HepG2 (cell line): ENCODE data around the gene ACTR3. TPM values are rescaled to one million over a fixed set of nuclear protein-coding genes. Genes with fewer than 3 reads are reported as not detected.

ENCODE experiments used
- ARNT ChIP-seq: fragments of 450-650 bp; IDR thresholded peaks from 2 replicates; pipeline ENCODE4 v1.6.1; 2017
- ASH2L ChIP-seq: fragments of 300-600, 200-600 bp; sonication (generic); IDR thresholded peaks from 2 replicates; pipeline ENCODE4 v1.7.0; 2017; ENCODE audit warnings: low read depth, mild to moderate bottlenecking, moderate library complexity, mixed read lengths, low read length; ENCODE audit not compliant: insufficient read length
- FOXP4 ChIP-seq: sonication (generic); formaldehyde crosslinking; IDR thresholded peaks from 2 replicates; pipeline ENCODE4 v1.4.0; 2020; ENCODE audit warnings: missing genetic modification reagents
- KLF16 ChIP-seq, 2 experiments: sonication (generic) in 1 of 2; formaldehyde crosslinking in 1 of 2; IDR thresholded peaks; 2 replicates each; pipeline versions ENCODE4 v1.6.1 to v1.8.0; 2016 to 2023; ENCODE audit warnings: missing genetic modification reagents in 2 of 2, missing compliant biosample characterization in 1 of 2
- LCORL ChIP-seq, 2 experiments: fragments of 450-650 bp in 1 of 2; sonication (generic) in 1 of 2; formaldehyde crosslinking in 1 of 2; IDR thresholded peaks; 2 replicates each; pipeline versions ENCODE4 v1.5.0 to v1.6.1; 2017 to 2020; ENCODE audit warnings: antibody characterized with exemption in 1 of 2, missing genetic modification reagents in 1 of 2
- NAIF1 ChIP-seq: sonication (generic); formaldehyde crosslinking; IDR thresholded peaks from 2 replicates; pipeline ENCODE4 v1.5.0; 2020; ENCODE audit warnings: mild to moderate bottlenecking, missing genetic modification reagents, borderline replicate concordance
- NFYB ChIP-seq: sonication (generic); formaldehyde crosslinking; IDR thresholded peaks from 2 replicates; pipeline ENCODE4 v1.4.0; 2020; ENCODE audit warnings: missing genetic modification reagents
- NONO ChIP-seq, 2 experiments: fragments of 450-650 bp in 1 of 2; sonication (generic) in 1 of 2; formaldehyde crosslinking in 1 of 2; IDR thresholded peaks in 1 of 2; conservative IDR thresholded peaks in 1 of 2; 2 replicates each; pipeline versions ENCODE4 v1.6.1 to v1.8.0; 2017 to 2022; ENCODE audit warnings: mild to moderate bottlenecking in 1 of 2, missing genetic modification reagents in 1 of 2, moderate library complexity in 1 of 2
- SOX6 ChIP-seq, 2 experiments: fragments of 450-650 bp in 1 of 2; sonication (generic) in 1 of 2; formaldehyde crosslinking in 1 of 2; IDR thresholded peaks; 2 replicates each; pipeline versions ENCODE4 v1.4.0 to v1.6.1; 2017 to 2020; ENCODE audit warnings: antibody characterized with exemption in 1 of 2, mild to moderate bottlenecking in 1 of 2, missing genetic modification reagents in 1 of 2
- ZBTB8A ChIP-seq: sonication (generic); formaldehyde crosslinking; IDR thresholded peaks from 2 replicates; pipeline ENCODE4 v1.4.0; 2020; ENCODE audit warnings: mild to moderate bottlenecking, low read depth, missing genetic modification reagents, borderline replicate concordance
- ZC3H4 ChIP-seq: sonication (generic); formaldehyde crosslinking; IDR thresholded peaks from 2 replicates; pipeline ENCODE4 v1.4.0; 2020; ENCODE audit warnings: missing genetic modification reagents, borderline replicate concordance
- ZFP1 ChIP-seq: IDR thresholded peaks from 2 replicates; pipeline ENCODE4 v1.6.1; 2016
- ZFYVE20 ChIP-seq: sonication (generic); formaldehyde crosslinking; IDR thresholded peaks from 2 replicates; pipeline ENCODE4 v1.8.0; 2023; ENCODE audit warnings: low read depth, mild to moderate bottlenecking, moderate library complexity, missing genetic modification reagents, borderline replicate concordance
- ZNF260 ChIP-seq: sonication (generic); formaldehyde crosslinking; IDR thresholded peaks from 2 replicates; pipeline ENCODE4 v1.4.0; 2020; ENCODE audit warnings: missing genetic modification reagents, low read depth, mild to moderate bottlenecking, borderline replicate concordance
- ZNF264 ChIP-seq: sonication (generic); formaldehyde crosslinking; IDR thresholded peaks from 2 replicates; pipeline ENCODE4 v1.4.0; 2020; ENCODE audit warnings: missing genetic modification reagents
- ZNF335 ChIP-seq: sonication (generic); formaldehyde crosslinking; IDR thresholded peaks from 2 replicates; pipeline ENCODE4 v1.4.0; 2020; ENCODE audit warnings: missing genetic modification reagents
- ZNF343 ChIP-seq: sonication (generic); formaldehyde crosslinking; IDR thresholded peaks from 2 replicates; pipeline ENCODE4 v1.4.0; 2020; ENCODE audit warnings: mild to moderate bottlenecking, missing genetic modification reagents
- ZNF441 ChIP-seq: sonication (generic); formaldehyde crosslinking; IDR thresholded peaks from 2 replicates; pipeline ENCODE4 v1.7.0; 2021; ENCODE audit warnings: missing genetic modification reagents, borderline replicate concordance
- ZNF660 ChIP-seq: sonication (generic); formaldehyde crosslinking; IDR thresholded peaks from 2 replicates; pipeline ENCODE4 v1.5.1; 2020; ENCODE audit warnings: mild to moderate bottlenecking, low read depth, missing genetic modification reagents, borderline replicate concordance
- ZNF781 ChIP-seq: sonication (generic); formaldehyde crosslinking; IDR thresholded peaks from 2 replicates; pipeline ENCODE4 v1.5.1; 2020; ENCODE audit warnings: borderline replicate concordance, mild to moderate bottlenecking, missing genetic modification reagents; ENCODE audit errors: not compliant biosample characterization
- ZNF790 ChIP-seq: sonication (generic); formaldehyde crosslinking; IDR thresholded peaks from 2 replicates; pipeline ENCODE4 v1.8.0; 2022; ENCODE audit warnings: missing genetic modification reagents, mild to moderate bottlenecking, borderline replicate concordance
- ZNF841 ChIP-seq: sonication (generic); formaldehyde crosslinking; IDR thresholded peaks from 2 replicates; pipeline ENCODE4 v1.8.1; 2023; ENCODE audit warnings: missing genetic modification reagents, borderline replicate concordance
- polyA plus RNA-seq, 8 experiments: library from polyadenylated mRNA; depleted of rRNA in 3 of 8; stranded (reverse) in 7 of 8; unstranded in 1 of 8; fragments of >200 nt; fragmentation: Illumina TruSeq in 4 of 8; extraction: Trizol in 4 of 8; gene quantifications; 2 replicates each; pipeline versions ENCODE4 v1.2.1 to v1.2.3, GENCODE V29; 2011 to 2016; ENCODE audit warnings: low read depth in 4 of 8, missing spikeins in 1 of 8, mixed read lengths in 1 of 8; ENCODE audit not compliant: insufficient read depth in 1 of 8
- total RNA-seq, 5 experiments: library from RNA; depleted of rRNA; stranded (reverse); fragments of >200 nt; fragmentation: Illumina TruSeq; extraction: Trizol; gene quantifications; 2 replicates each; pipeline ENCODE4 v1.2.3, GENCODE V29; 2016; ENCODE audit warnings: low read depth in 1 of 5
- TF ChIP-seq, protein P1 (sequence below): sonication (generic); formaldehyde crosslinking; IDR thresholded peaks from 2 replicates; pipeline ENCODE4 v1.5.1; 2020; ENCODE audit warnings: missing genetic modification reagents, mild to moderate bottlenecking, borderline replicate concordance
- TF ChIP-seq, protein P2 (sequence below): sonication (generic); formaldehyde crosslinking; IDR thresholded peaks from 2 replicates; pipeline ENCODE4 v1.4.0; 2020; ENCODE audit warnings: missing genetic modification reagents

ACTR3 gene
- total and polyA plus RNA-seq, 2 of the 13 experiments (the other 11 are each of a cell fraction or from before 2014, with no cell fraction given) = 123 to 225 TPM

- 0 out of 2 replicates have a peak, but pooled peaks have one; percentile 54 for TF ChIP-seq ZNF343 (CRISPR knock-in tag)
- no peak for TF ChIP-seq ZBTB8A
- TF ChIP-seq ZNF441 = peak; percentile 30; the same call in 1 of the 2 replicates
- TF ChIP-seq ZNF660 = no peak; the same call in 1 of the 2 replicates
- TF ChIP-seq, protein P1, sequence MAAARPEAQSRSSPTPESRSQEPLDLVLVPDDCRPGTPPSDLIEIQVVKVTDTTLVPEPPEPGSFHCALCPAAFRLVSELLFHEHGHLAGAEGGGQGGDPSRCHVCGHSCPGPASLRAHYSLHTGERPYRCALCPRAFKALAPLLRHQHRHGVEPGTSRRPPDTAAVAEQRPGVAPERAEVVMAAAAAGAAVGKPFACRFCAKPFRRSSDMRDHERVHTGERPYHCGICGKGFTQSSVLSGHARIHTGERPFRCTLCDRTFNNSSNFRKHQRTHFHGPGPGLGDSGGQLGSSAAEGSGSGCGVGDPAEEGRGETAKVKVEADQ (CRISPR knock-in tag) = peak; percentile 11; the same call in 1 of the 2 replicates
- peak; percentile 92 for TF ChIP-seq FOXP4
- peak in 1 of 2 experiments; percentile 14; a peak in 2 of 4 replicates for TF ChIP-seq KLF16 (CRISPR knock-in tag; IDR thresholded peaks at IDR 0.05)
- TF ChIP-seq, protein P2, sequence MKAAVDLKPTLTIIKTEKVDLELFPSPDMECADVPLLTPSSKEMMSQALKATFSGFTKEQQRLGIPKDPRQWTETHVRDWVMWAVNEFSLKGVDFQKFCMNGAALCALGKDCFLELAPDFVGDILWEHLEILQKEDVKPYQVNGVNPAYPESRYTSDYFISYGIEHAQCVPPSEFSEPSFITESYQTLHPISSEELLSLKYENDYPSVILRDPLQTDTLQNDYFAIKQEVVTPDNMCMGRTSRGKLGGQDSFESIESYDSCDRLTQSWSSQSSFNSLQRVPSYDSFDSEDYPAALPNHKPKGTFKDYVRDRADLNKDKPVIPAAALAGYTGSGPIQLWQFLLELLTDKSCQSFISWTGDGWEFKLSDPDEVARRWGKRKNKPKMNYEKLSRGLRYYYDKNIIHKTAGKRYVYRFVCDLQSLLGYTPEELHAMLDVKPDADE (CRISPR knock-in tag) = no peak
- peak; percentile 73; the same call in 1 of the 2 replicates for TF ChIP-seq ZNF264 (CRISPR knock-in tag)
- no peak for TF ChIP-seq ARNT
- peak; percentile 36 for TF ChIP-seq LCORL (IDR thresholded peaks at IDR 0.05)
- TF ChIP-seq LCORL (CRISPR knock-in tag; IDR thresholded peaks at IDR 0.05) = peak; percentile 93
- no peak for TF ChIP-seq NONO (IDR thresholded peaks at IDR 0.05)
- TF ChIP-seq NONO (CRISPR knock-in tag; conservative IDR thresholded peaks at IDR 0.05) = peak; percentile 32
- TF ChIP-seq ZNF781 (CRISPR knock-in tag) = peak; percentile 16
- no peak; the same call in 1 of the 2 replicates for TF ChIP-seq ZFP1 (CRISPR knock-in tag)
- TF ChIP-seq NAIF1 (CRISPR knock-in tag) = peak; percentile 59; the same call in 1 of the 2 replicates
- peak; percentile 59; the same call in 1 of the 2 replicates for TF ChIP-seq ZNF335 (CRISPR knock-in tag)
- peak; percentile 49; the same call in 1 of the 2 replicates for TF ChIP-seq ZC3H4 (CRISPR knock-in tag)
- TF ChIP-seq NFYB = no peak; the same call in 1 of the 2 replicates
- TF ChIP-seq SOX6 (IDR thresholded peaks at IDR 0.05) = no peak
- peak; percentile 99 for TF ChIP-seq SOX6 (CRISPR knock-in tag; IDR thresholded peaks at IDR 0.05)
- TF ChIP-seq ZFYVE20 = no peak
- no peak for TF ChIP-seq ZNF841 (CRISPR knock-in tag)
- TF ChIP-seq ZNF260 = no peak
- TF ChIP-seq ASH2L = peak; percentile 99
- TF ChIP-seq ZNF790 (CRISPR knock-in tag) = no peak
Measured at GRCh38 chr2:113977660-113978523, 88.0 kb downstream of the ACTR3 start (continued).
